GM12878 (cell line): ENCODE measurements around the gene DLX1. TPM values are rescaled to one million over a fixed set of nuclear protein-coding genes. Genes with fewer than 3 reads are reported as not detected.
"Not testable (repeated sequence)": the region's sequence is repeated elsewhere in the genome, so short reads cannot be mapped to it uniquely, and the experiment has no call there.

Source experiments
- ATAC-seq: fragments of 200-7000 bp; cut with Tn5 transposase; 3 replicates; pipeline ENCODE4 v1.9.1; 2020; ENCODE audit warnings: mild to moderate bottlenecking, moderate library complexity
- BruUV-seq: library from RNA; stranded (reverse); fragments of 400-500 nt; replicated peaks from 2 replicates; lab custom pipeline; 2021; lab: Mats Ljungman, UMichigan
- CTCF ChIA-PET: fragments of 300-600 bp; sonication (Branson Sonifier 250); formaldehyde crosslinking; extraction: SDS; loops from one replicate; lab custom pipeline; 2021; ENCODE audit warnings: inconsistent platforms; lab: Yijun Ruan, JAX
- POLR2A ChIA-PET: fragments of 350-600 bp; formaldehyde crosslinking; extraction: SDS; loops from one replicate; lab custom pipeline; 2021; ENCODE audit warnings: inconsistent platforms; lab: Charles Lee
- RAD21 ChIA-PET: fragments of 300-600 bp; sonication (Branson Sonifier 250); formaldehyde crosslinking; loops from one replicate; lab custom pipeline; 2023; ENCODE audit warnings: antibody characterized with exemption; ENCODE audit not compliant: unreplicated experiment; lab: Charles Lee
- SMC1A ChIA-PET: fragments of 300-600 bp; sonication (Branson Sonifier 250); formaldehyde crosslinking; loops from one replicate; lab custom pipeline; 2023; ENCODE audit not compliant: unreplicated experiment, uncharacterized antibody; lab: Charles Lee
- DNase-seq: peaks from one replicate; pipeline ENCODE4 v3.0.0-alpha.2; 2011; ENCODE audit warnings: low read depth, low spot score
- FAIRE-seq: peaks from 3 replicates; lab custom pipeline; 2011; peaks lifted over from hg19 to GRCh38; lab: Jason Lieb, UNC
- H2AFZ ChIP-seq: 2 replicates; pipeline ENCODE4 v1.6.0; 2011; ENCODE audit warnings: low read depth, low read length, control low read depth; ENCODE audit not compliant: control insufficient read depth
- H3K27ac ChIP-seq: 2 replicates; pipeline ENCODE4 v1.5.1; 2011; ENCODE audit warnings: control low read depth; ENCODE audit not compliant: control insufficient read depth, insufficient read depth
- H3K27me3 ChIP-seq, 2 experiments: replicated peaks in 1 of 2; 2 replicates each; pipeline versions ENCODE4 v1.6.0 to v1.6.1; 2011; ENCODE audit warnings: low read length in 1 of 2; ENCODE audit not compliant: control insufficient read depth in 2 of 2, insufficient read depth in 2 of 2
- H3K36me3 ChIP-seq, 2 experiments: 2 replicates each; pipeline ENCODE4 v1.5.1; 2011; ENCODE audit warnings: low read length in 1 of 2; ENCODE audit not compliant: control insufficient read depth in 2 of 2, insufficient read depth in 2 of 2
- H3K4me1 ChIP-seq: 2 replicates; pipeline ENCODE4 v1.6.1; 2011; ENCODE audit warnings: mild to moderate bottlenecking, low read length, moderate library complexity, mixed read lengths; ENCODE audit not compliant: control insufficient read depth, insufficient read depth
- H3K4me2 ChIP-seq: 2 replicates; pipeline ENCODE4 v1.6.0; 2011; ENCODE audit warnings: control low read depth; ENCODE audit not compliant: control insufficient read depth, insufficient read depth
- H3K4me3 ChIP-seq: fragments of 200-600 bp; sonication (generic); 2 replicates; pipeline ENCODE4 v1.5.1; 2016
- H3K79me2 ChIP-seq: 2 replicates; pipeline ENCODE4 v1.6.0; 2011; ENCODE audit warnings: low read length; ENCODE audit not compliant: control insufficient read depth, insufficient read depth
- H3K9ac ChIP-seq: 2 replicates; pipeline ENCODE4 v1.8.0; 2011; ENCODE audit warnings: low read length, control low read depth, mixed read lengths; ENCODE audit not compliant: control insufficient read depth, insufficient read depth
- H3K9me3 ChIP-seq: replicated peaks from 3 replicates; pipeline ENCODE4 v1.5.1; 2011; ENCODE audit warnings: mild to moderate bottlenecking, low read length; ENCODE audit not compliant: control insufficient read depth, insufficient read depth
- H4K20me1 ChIP-seq: 2 replicates; pipeline ENCODE4 v1.6.0; 2011; ENCODE audit not compliant: control insufficient read depth, insufficient read depth
- BACH1 ChIP-seq: fragments of 450-650 bp; IDR thresholded peaks from 2 replicates; pipeline ENCODE4 v1.6.1; 2017; ENCODE audit warnings: mild to moderate bottlenecking, borderline replicate concordance
- WGBS: methylation state at CpG from one replicate; pipeline ENCODE4 v1.1.6; 2016; ENCODE audit warnings: low lambda C conversion rate; ENCODE audit not compliant: insufficient replicate concordance, insufficient coverage; ENCODE audit errors: missing lambda C conversion rate; 5-methylcytosine and 5-hydroxymethylcytosine counted together
- in situ Hi-C: fragments of 300-500 bp; cut with MboI; formaldehyde crosslinking; loops from 9 replicates; pipeline ENCODE4 v1.14.3; 2018; ENCODE audit warnings: mixed read lengths
- intact Hi-C: fragments of 100-400 bp; cut with micrococcal nuclease; formaldehyde crosslinking; loops from one replicate; pipeline ENCODE4 v1.14.2; 2022; ENCODE audit not compliant: unreplicated experiment
- polyA plus RNA-seq, 11 experiments: library from polyadenylated mRNA; depleted of rRNA in 4 of 11; unstranded in 6 of 11; stranded (reverse) in 5 of 11; fragments of >200 nt; fragmentation: Nextera tagmentation in 4 of 11; fragmentation: Illumina TruSeq in 1 of 11; extraction: Ambion mirVana in 4 of 11; extraction: Trizol in 1 of 11; gene quantifications; 1 replicate in 1 of 11; 2 replicates in 10 of 11; pipeline versions ENCODE4 v1.2.1 to v1.2.3, GENCODE V29; 2011 to 2016; ENCODE audit warnings: inconsistent platforms in 2 of 11, missing spikeins in 2 of 11, low read depth in 1 of 11
- total RNA-seq, 4 experiments: library from RNA; depleted of rRNA in 3 of 4; stranded (reverse); fragments of >200 nt in 3 of 4; fragmentation: Illumina TruSeq in 1 of 4; extraction: Trizol in 1 of 4; gene quantifications; 2 replicates each; pipeline versions ENCODE4 v1.2.1 to v1.2.3, GENCODE V29; 2013 to 2021

The DLX1 gene
- total and polyA plus RNA-seq, 10 of the 15 experiments (the other 5 are each of a cell fraction or from before 2014, with no cell fraction given) = 0.06 TPM; not detected in 9

DNA sequence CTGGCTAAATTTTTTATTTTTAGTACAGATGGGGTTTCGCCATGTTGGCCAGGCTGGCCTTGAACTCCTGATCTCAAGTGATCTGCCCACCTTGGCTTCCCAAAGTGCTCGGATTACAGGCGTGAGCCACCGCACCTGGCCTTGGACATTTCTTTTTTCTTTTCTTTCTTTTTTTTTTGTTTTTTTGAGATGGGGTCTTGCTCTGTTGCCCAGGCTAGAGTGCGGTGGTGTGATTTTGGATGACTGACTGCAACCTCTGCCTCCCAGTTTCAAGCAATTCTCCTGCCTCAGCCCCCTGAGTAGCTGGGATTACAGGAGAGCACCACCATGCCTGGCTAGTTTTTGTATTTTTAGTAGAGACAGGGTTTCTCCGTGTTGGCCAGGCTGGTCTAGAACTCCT lies 28.9 kb downstream of the DLX1 start:
- CTCF ChIA-PET = interaction anchor here (0.7 to 4.5 kb wide), 16 partner anchors 10 to 1187 kb away, joined by 3 to 23 read pairs (median 4); partner anchors contain the start of gene DLX2
- H3K27ac ChIP-seq, H3K27me3 ChIP-seq, H4K20me1 ChIP-seq, DNase-seq, BruUV-seq, H3K9me3 ChIP-seq, H3K4me1 ChIP-seq, H3K4me2 ChIP-seq, POLR2A ChIA-PET, H3K36me3 ChIP-seq, H3K4me3 ChIP-seq, intact Hi-C loops, H3K79me2 ChIP-seq, ATAC-seq, H2AFZ ChIP-seq, H3K9ac ChIP-seq, FAIRE-seq: not testable (repeated sequence)
- RAD21 ChIA-PET = interaction anchor here (0.6 to 1.8 kb wide), 2 partner anchors 24 to 410 kb away, joined by 3 to 12 read pairs; no protein-coding TSS in a partner anchor
- in situ Hi-C loops = loop anchor here (25.0 kb wide), 1 partner anchor 302 kb away; no protein-coding TSS in a partner anchor
- WGBS = 71% methylated on average over 6 of the region's 6 CpGs
- SMC1A ChIA-PET = interaction anchor here (1.1 to 2.3 kb wide), 5 partner anchors 10 to 541 kb away, joined by 3 to 8 read pairs (median 6); partner anchors contain the start of gene DLX2

DNA sequence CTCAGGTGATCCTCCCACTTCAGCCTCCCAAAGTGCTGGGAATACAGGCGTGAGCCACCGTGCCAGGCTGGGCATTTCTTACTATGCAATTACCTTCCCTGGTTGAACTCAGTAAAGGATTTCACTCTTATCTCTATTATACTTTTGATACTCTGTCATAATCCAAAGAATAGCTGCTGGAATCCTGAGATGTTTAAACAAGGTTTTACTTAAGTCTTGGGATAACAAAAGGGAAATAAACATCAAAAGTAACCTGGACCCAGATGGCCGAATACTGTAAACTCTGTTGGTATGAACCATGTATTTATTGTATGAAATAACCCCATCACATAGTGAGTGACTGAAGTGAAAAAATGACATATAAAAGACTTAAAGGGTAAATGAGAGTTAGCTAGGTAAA lies 29.3 kb downstream of the DLX1 start:
- Histone ChIP-seq H3K9ac (no peak overlapping the region), H3K79me2 (no peaks in the 10 kb centered on the region), H3K27me3 (no peaks in the 10 kb centered on the region), H4K20me1 (no peaks in the 10 kb centered on the region), H3K9me3 (no peaks in the 10 kb centered on the region), H2AFZ (no peak overlapping the region), H3K4me2 (no peak overlapping the region), H3K27ac (no peak overlapping the region), H3K4me1 (no peaks in the 10 kb centered on the region), H3K36me3 (no peaks in the 10 kb centered on the region), H3K4me3 (no peak overlapping the region)
- in situ Hi-C loops = loop anchor here (25.0 kb wide), 1 partner anchor 302 kb away; no protein-coding TSS in a partner anchor
- 80% methylated on average over 3 of the region's 3 CpGs for WGBS
- ATAC-seq = no peak
- RAD21 ChIA-PET = no interaction called here
- POLR2A ChIA-PET = no interaction called here
- intact Hi-C loops = no loop called here
- SMC1A ChIA-PET = interaction anchor here (1.9 to 2.3 kb wide), 3 partner anchors 10 to 542 kb away, joined by 4 to 8 read pairs (median 6); no protein-coding TSS in a partner anchor
- no peak for TF ChIP-seq BACH1
- DNase-seq = no peak
- no TSS peak for BruUV-seq
- FAIRE-seq = no peak
- CTCF ChIA-PET = interaction anchor here (0.7 to 4.5 kb wide), 7 partner anchors 11 to 1187 kb away, joined by 3 to 23 read pairs (median 4); partner anchors contain the start of gene DLX2
